ENCODE measurements around the gene PAX1. TPM values are rescaled to one million over a fixed set of nuclear protein-coding genes. Genes with fewer than 3 reads are reported as not detected.

PAX1 gene
- total RNA-seq, 1 donor from 2014 or later: not detected

- Histone ChIP-seq H3K27me3 (no peaks in the 10 kb centered on the region), H3K9me3 (no peaks in the 10 kb centered on the region), H3K4me1 (no peaks in the 10 kb centered on the region), H3K27ac (no peak overlapping the region), H3K36me3 (no peaks in the 10 kb centered on the region), H3K4me3 (no peak overlapping the region)
- TF ChIP-seq CTCF (IDR thresholded peaks at IDR 0.05): no peak
- DNase-seq (ENCODE audit: low spot score in 2 of 2): no peak
- intact Hi-C loops (cut with DNase I): loop anchor here (10.0 kb wide), 2 partner anchors 394 to 604 kb away; no protein-coding TSS in a partner anchor
Measured at GRCh38 chr20:21710341-21710740, 4.9 kb downstream of the PAX1 start.

- Histone ChIP-seq H3K27me3 (no peaks in the 10 kb centered on the region), H3K27ac (no peak overlapping the region), H3K9me3 (no peaks in the 10 kb centered on the region), H3K4me1 (no peaks in the 10 kb centered on the region), H3K4me3 (no peak overlapping the region), H3K36me3 (no peaks in the 10 kb centered on the region)
- no peak for TF ChIP-seq CTCF (IDR thresholded peaks at IDR 0.05)
- no peak for DNase-seq (ENCODE audit: low spot score in 2 of 2)
- intact Hi-C loops (cut with DNase I): loop anchor here (10.0 kb wide), 2 partner anchors 394 to 604 kb away; no protein-coding TSS in a partner anchor
Measured at GRCh38 chr20:21710863-21711431, 5.5 kb downstream of the PAX1 start.

GRCh38 chr20:21712443-21713059 is 7.1 kb downstream of the PAX1 start:
- no peaks in the 10 kb centered on the region for H3K4me1 ChIP-seq
- no peaks in the 10 kb centered on the region for H3K9me3 ChIP-seq
- H3K27me3 ChIP-seq: no peaks in the 10 kb centered on the region
- no peak overlapping the region for H3K27ac ChIP-seq
- no peak overlapping the region for H3K4me3 ChIP-seq
- H3K36me3 ChIP-seq: no peaks in the 10 kb centered on the region
- TF ChIP-seq CTCF (IDR thresholded peaks at IDR 0.05): no peak
- intact Hi-C loops (cut with DNase I): loop anchor here (10.0 kb wide), 2 partner anchors 392 to 602 kb away; no protein-coding TSS in a partner anchor
- no peak for DNase-seq (ENCODE audit: low spot score in 2 of 2)

GRCh38 chr20:21713470-21713869 is 8.0 kb downstream of the PAX1 start:
- no peak for DNase-seq (ENCODE audit: low spot score in 2 of 2)
- Histone ChIP-seq H3K4me3 (no peak overlapping the region), H3K4me1 (no peaks in the 10 kb centered on the region), H3K27ac (no peak overlapping the region), H3K9me3 (no peaks in the 10 kb centered on the region), H3K36me3 (no peaks in the 10 kb centered on the region), H3K27me3 (no peaks in the 10 kb centered on the region)
- intact Hi-C loops (cut with DNase I): loop anchor here (10.0 kb wide), 2 partner anchors 391 to 601 kb away; no protein-coding TSS in a partner anchor
- no peak for TF ChIP-seq CTCF (IDR thresholded peaks at IDR 0.05)

- no peak for TF ChIP-seq CTCF (IDR thresholded peaks at IDR 0.05)
- Histone ChIP-seq H3K4me3 (no peak overlapping the region), H3K27ac (no peak overlapping the region), H3K36me3 (no peaks in the 10 kb centered on the region), H3K4me1 (no peaks in the 10 kb centered on the region), H3K27me3 (no peaks in the 10 kb centered on the region), H3K9me3 (no peaks in the 10 kb centered on the region)
- no peak for DNase-seq (ENCODE audit: low spot score in 2 of 2)
- intact Hi-C loops (cut with DNase I): loop anchor here (10.0 kb wide), 2 partner anchors 391 to 601 kb away; no protein-coding TSS in a partner anchor
Measured at GRCh38 chr20:21713901-21714296, 8.4 kb downstream of the PAX1 start.
